H9 (cell line): ENCODE measurements around the gene MPG. TPM values are rescaled to one million over a fixed set of nuclear protein-coding genes. Genes with fewer than 3 reads are reported as not detected.

Experiments
- DNase-seq: peaks from one replicate; pipeline ENCODE4 v3.0.0-alpha.2; 2017
- H2AFZ ChIP-seq: one replicate; pipeline ENCODE4 v1.6.1; 2013; ENCODE audit warnings: mild to moderate bottlenecking, low read length, control low read depth, moderate library complexity
- H2AK5ac ChIP-seq: 2 replicates; pipeline ENCODE4 v1.6.1; 2013; ENCODE audit warnings: low read length, control low read depth, mixed read lengths; ENCODE audit not compliant: insufficient read length
- H2BK120ac ChIP-seq: one replicate; pipeline ENCODE4 v1.6.1; 2013; ENCODE audit warnings: low read depth, mild to moderate bottlenecking, low read length, control low read depth, inconsistent platforms; ENCODE audit not compliant: poor library complexity, severe bottlenecking
- H2BK12ac ChIP-seq: 2 replicates; pipeline ENCODE4 v1.6.1; 2013; ENCODE audit warnings: low read length, control low read depth, mixed read lengths, low read depth; ENCODE audit not compliant: insufficient read length
- H2BK15ac ChIP-seq: 2 replicates; pipeline ENCODE4 v1.6.1; 2013; ENCODE audit warnings: low read depth, low read length, control low read depth
- H2BK20ac ChIP-seq: one replicate; pipeline ENCODE4 v1.6.1; 2013; ENCODE audit warnings: low read depth, mild to moderate bottlenecking, low read length, control low read depth, inconsistent platforms; ENCODE audit not compliant: poor library complexity, severe bottlenecking
- H2BK5ac ChIP-seq: 2 replicates; pipeline ENCODE4 v1.6.1; 2013; ENCODE audit warnings: low read length, control low read depth, mixed read lengths; ENCODE audit not compliant: insufficient read length
- H3K14ac ChIP-seq: 2 replicates; pipeline ENCODE4 v1.6.1; 2013; ENCODE audit warnings: low read length, control low read depth; ENCODE audit not compliant: insufficient read depth
- H3K18ac ChIP-seq: 2 replicates; pipeline ENCODE4 v1.6.1; 2013; ENCODE audit warnings: low read depth, mild to moderate bottlenecking, mixed read lengths, low read length, control low read depth; ENCODE audit not compliant: insufficient read length
- H3K23ac ChIP-seq: 2 replicates; pipeline ENCODE4 v1.6.1; 2013; ENCODE audit warnings: low read length, control low read depth, mixed read lengths, low read depth; ENCODE audit not compliant: insufficient read length
- H3K23me2 ChIP-seq: 2 replicates; pipeline ENCODE4 v1.6.1; 2013; ENCODE audit warnings: low read depth, mild to moderate bottlenecking, mixed read lengths, low read length, control low read depth; ENCODE audit not compliant: insufficient read length, poor library complexity, severe bottlenecking
- H3K27ac ChIP-seq: 2 replicates; pipeline ENCODE4 v1.5.1; 2013; ENCODE audit warnings: low read length, control low read depth, mixed read lengths, low read depth; ENCODE audit not compliant: insufficient read length
- H3K27me3 ChIP-seq: 2 replicates; pipeline ENCODE4 v1.6.1; 2013; ENCODE audit warnings: low read length, control low read depth, inconsistent platforms; ENCODE audit not compliant: insufficient read depth
- H3K4ac ChIP-seq: 2 replicates; pipeline ENCODE4 v1.6.1; 2013; ENCODE audit warnings: low read depth, mild to moderate bottlenecking, control low read depth, inconsistent platforms, low read length, moderate library complexity
- H3K4me1 ChIP-seq: 2 replicates; pipeline ENCODE4 v1.6.1; 2013; ENCODE audit warnings: low read length, control low read depth, inconsistent platforms; ENCODE audit not compliant: insufficient read depth
- H3K4me2 ChIP-seq: 2 replicates; pipeline ENCODE4 v1.6.1; 2013; ENCODE audit warnings: low read length, control low read depth, mixed read lengths; ENCODE audit not compliant: insufficient read length, insufficient read depth
- H3K56ac ChIP-seq: 2 replicates; pipeline ENCODE4 v1.6.1; 2013; ENCODE audit warnings: low read depth, mild to moderate bottlenecking, mixed read lengths, low read length, control low read depth; ENCODE audit not compliant: insufficient read length
- H3K79me1 ChIP-seq: 2 replicates; pipeline ENCODE4 v1.6.1; 2013; ENCODE audit warnings: low read depth, mild to moderate bottlenecking, moderate library complexity, low read length, control low read depth, inconsistent platforms; ENCODE audit not compliant: insufficient read depth, poor library complexity, severe bottlenecking
- H3K79me2 ChIP-seq: 2 replicates; pipeline ENCODE4 v1.6.1; 2013; ENCODE audit warnings: low read length, control low read depth, inconsistent platforms; ENCODE audit not compliant: insufficient read depth
- H3K9ac ChIP-seq: 2 replicates; pipeline ENCODE4 v1.6.1; 2013; ENCODE audit warnings: low read length, control low read depth, mixed read lengths; ENCODE audit not compliant: insufficient read length; ENCODE audit errors: extremely low read depth
- H3K9me3 ChIP-seq: one replicate; pipeline ENCODE4 v1.6.1; 2013; ENCODE audit warnings: low read depth, low read length, inconsistent platforms; ENCODE audit not compliant: control insufficient read depth
- H3T11ph ChIP-seq: one replicate; pipeline ENCODE4 v1.6.1; 2013; ENCODE audit warnings: mild to moderate bottlenecking, low read length, control low read depth, inconsistent platforms
- H4K20me1 ChIP-seq: one replicate; pipeline ENCODE4 v1.6.1; 2013; ENCODE audit not compliant: control insufficient read depth, insufficient read length, insufficient read depth
- H4K5ac ChIP-seq: 2 replicates; pipeline ENCODE4 v1.6.1; 2013; ENCODE audit warnings: low read depth, mild to moderate bottlenecking, mixed read lengths, low read length, control low read depth; ENCODE audit not compliant: insufficient read length
- H4K8ac ChIP-seq: replicated peaks from 2 replicates; pipeline ENCODE4 v1.6.1; 2013; ENCODE audit warnings: low read length, control low read depth, mixed read lengths, low read depth; ENCODE audit not compliant: insufficient read length
- H4K91ac ChIP-seq: 2 replicates; pipeline ENCODE4 v1.6.1; 2013; ENCODE audit warnings: low read depth, mild to moderate bottlenecking, moderate library complexity, mixed read lengths, low read length, control low read depth; ENCODE audit not compliant: insufficient read length
- H3K27ac Mint-ChIP-seq, 3 experiments: 2 replicates in 2 of 3; 3 replicates in 1 of 3; pipeline ENCODE4 v1.8.0; 2020 to 2021; ENCODE audit warnings: mixed read lengths in 3 of 3, mild to moderate bottlenecking in 1 of 3, moderate library complexity in 1 of 3
- H3K27me3 Mint-ChIP-seq: 2 replicates; pipeline ENCODE4 v1.8.0; 2021; ENCODE audit warnings: low read depth, mild to moderate bottlenecking, moderate library complexity, mixed read lengths
- H3K36me3 Mint-ChIP-seq, 3 experiments: 2 replicates in 2 of 3; 3 replicates in 1 of 3; pipeline ENCODE4 v1.8.0; 2020 to 2021; ENCODE audit warnings: low read depth in 3 of 3, mixed read lengths in 3 of 3; ENCODE audit not compliant: insufficient read depth in 1 of 3
- H3K4me1 Mint-ChIP-seq, 2 experiments: 2 replicates each; pipeline ENCODE4 v1.8.0; 2020; ENCODE audit warnings: mixed read lengths in 2 of 2
- H3K4me3 Mint-ChIP-seq, 2 experiments: 2 replicates in 1 of 2; 3 replicates in 1 of 2; pipeline ENCODE4 v1.8.0; 2020 to 2021; ENCODE audit warnings: mild to moderate bottlenecking in 2 of 2, mixed read lengths in 2 of 2, moderate library complexity in 1 of 2
- H3K9me3 Mint-ChIP-seq, 2 experiments: 2 replicates in 1 of 2; 3 replicates in 1 of 2; pipeline ENCODE4 v1.8.0; 2020; ENCODE audit warnings: mild to moderate bottlenecking in 2 of 2, mixed read lengths in 2 of 2, moderate library complexity in 1 of 2
- WGBS: extraction: QIAGEN DNeasy Blood & Tissue Kit; methylation state at CpG from one replicate; pipeline ENCODE4 v1.1.7; 2013; ENCODE audit warnings: missing lambda C conversion rate, low lambda C conversion rate, mixed read lengths; ENCODE audit not compliant: insufficient read length; ENCODE audit errors: extremely low coverage; 5-methylcytosine and 5-hydroxymethylcytosine counted together
- total RNA-seq: library from RNA; stranded (reverse); gene quantifications from 2 replicates; pipeline ENCODE4 v1.2.1, GENCODE V29; 2021
- TF ChIP-seq, protein P1 (sequence below): fragments of 200-600 bp; sonication (generic); conservative IDR thresholded peaks from 3 replicates; pipeline ENCODE4 v1.8.0; 2021; ENCODE audit warnings: antibody characterized with exemption, mild to moderate bottlenecking

The MPG gene
- total RNA-seq, 1 experiment from 2014 or later = 39.1 TPM

- TF ChIP-seq, protein P1, sequence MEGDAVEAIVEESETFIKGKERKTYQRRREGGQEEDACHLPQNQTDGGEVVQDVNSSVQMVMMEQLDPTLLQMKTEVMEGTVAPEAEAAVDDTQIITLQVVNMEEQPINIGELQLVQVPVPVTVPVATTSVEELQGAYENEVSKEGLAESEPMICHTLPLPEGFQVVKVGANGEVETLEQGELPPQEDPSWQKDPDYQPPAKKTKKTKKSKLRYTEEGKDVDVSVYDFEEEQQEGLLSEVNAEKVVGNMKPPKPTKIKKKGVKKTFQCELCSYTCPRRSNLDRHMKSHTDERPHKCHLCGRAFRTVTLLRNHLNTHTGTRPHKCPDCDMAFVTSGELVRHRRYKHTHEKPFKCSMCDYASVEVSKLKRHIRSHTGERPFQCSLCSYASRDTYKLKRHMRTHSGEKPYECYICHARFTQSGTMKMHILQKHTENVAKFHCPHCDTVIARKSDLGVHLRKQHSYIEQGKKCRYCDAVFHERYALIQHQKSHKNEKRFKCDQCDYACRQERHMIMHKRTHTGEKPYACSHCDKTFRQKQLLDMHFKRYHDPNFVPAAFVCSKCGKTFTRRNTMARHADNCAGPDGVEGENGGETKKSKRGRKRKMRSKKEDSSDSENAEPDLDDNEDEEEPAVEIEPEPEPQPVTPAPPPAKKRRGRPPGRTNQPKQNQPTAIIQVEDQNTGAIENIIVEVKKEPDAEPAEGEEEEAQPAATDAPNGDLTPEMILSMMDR = no peak
- no peak overlapping the region for H2AK5ac ChIP-seq
- no peaks in the 10 kb centered on the region for H3K4me1 ChIP-seq
- Mint-ChIP-seq H3K27ac (no peak overlapping the region; a peak in 2 of 7 replicates), H3K4me1 (no peaks in the 10 kb centered on the region), H3K27me3 (no peaks in the 10 kb centered on the region), H3K9me3 (no peaks in the 10 kb centered on the region; a peak in 1 of 5 replicates), H3K36me3 (peaks cover 3 to 16% (median 11%) of the 10 kb centered on the region in 3 experiments; a peak in 4 of 7 replicates), H3K4me3 (no peak overlapping the region)
- no peaks in the 10 kb centered on the region for H3K9me3 ChIP-seq
- no peak overlapping the region for H3T11ph ChIP-seq
- H3K23ac ChIP-seq = no peak overlapping the region
- no peak overlapping the region for H4K91ac ChIP-seq
- H3K27me3 ChIP-seq = no peaks in the 10 kb centered on the region
- H3K4ac ChIP-seq = no peak overlapping the region
- no peak overlapping the region for H4K8ac ChIP-seq
- no peaks in the 10 kb centered on the region for H3K23me2 ChIP-seq
- no peaks in the 10 kb centered on the region for H3K79me1 ChIP-seq
- H2AFZ ChIP-seq = no peak overlapping the region
- no peak overlapping the region for H2BK15ac ChIP-seq
- H2BK5ac ChIP-seq = no peak overlapping the region
- no peaks in the 10 kb centered on the region for H4K20me1 ChIP-seq
- H3K14ac ChIP-seq = no peak overlapping the region
- no peak overlapping the region for H3K56ac ChIP-seq
- no peaks in the 10 kb centered on the region for H3K79me2 ChIP-seq
- no peak overlapping the region for H3K27ac ChIP-seq
- WGBS = no CpG with 5 or more reads among the region's 21 CpGs
- H3K18ac ChIP-seq = no peak overlapping the region
- H3K9ac ChIP-seq = no peak overlapping the region
- no peak overlapping the region for H2BK12ac ChIP-seq
- H2BK20ac ChIP-seq = no peak overlapping the region
- no peak for DNase-seq
- H3K4me2 ChIP-seq = no peak overlapping the region
- no peak overlapping the region for H2BK120ac ChIP-seq
- no peak overlapping the region for H4K5ac ChIP-seq
Observed at GRCh38 chr16:33877-34647, 44.0 kb upstream of the MPG start.
